Measurements from ENCODE around the gene SPNS3. TPM values are rescaled to one million over a fixed set of nuclear protein-coding genes. Genes with fewer than 3 reads are reported as not detected.

Gene SPNS3
- total RNA-seq (2012; rRNA removed) = 0.25 TPM in 1 of 2 replicates, not detected in the other

DNA sequence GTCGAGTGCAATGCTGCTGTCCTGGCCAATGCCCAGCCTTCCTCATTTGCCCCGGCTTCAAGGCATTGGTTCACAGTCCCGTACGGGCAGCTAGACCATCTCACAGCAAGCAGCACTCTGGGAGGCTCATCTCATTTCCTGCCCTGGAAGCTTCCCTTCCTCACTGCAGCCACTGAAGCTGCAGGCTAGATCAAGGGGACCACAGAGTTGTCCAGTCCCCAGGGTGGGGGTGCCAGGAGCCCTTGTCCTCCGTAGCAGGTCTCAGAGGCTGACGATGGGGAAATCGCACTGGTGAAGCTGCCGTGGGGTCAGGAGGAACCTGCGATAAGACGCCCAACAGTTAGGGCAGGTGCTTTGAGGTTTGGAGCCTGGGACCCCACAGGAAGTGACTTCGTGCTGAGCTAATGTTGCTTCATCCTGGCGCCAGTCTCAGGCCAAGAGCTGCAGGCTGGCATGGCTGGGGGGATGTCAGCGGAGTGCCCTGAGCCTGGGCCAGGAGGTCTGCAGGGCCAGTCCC is at the start of gene SPNS3:
Gene SPNS3 (plus strand): TSS at position 426 of the 517 bp plus-strand sequence. CDS start 28 bp downstream, at position 454.
- Histone ChIP-seq H3K9ac (ENCODE audit: low read depth, low read length) (no peak within 1 kb of the TSS), H3K27me3 (ENCODE audit: control insufficient read depth, insufficient read depth, low read length) (peaks cover 39% of the 10 kb centered on the region), H3K9me3 (replicated peaks; ENCODE audit: low read length) (no peaks in the 10 kb centered on the region), H3K36me3 (ENCODE audit: insufficient read depth, low read length) (no peaks in the 10 kb centered on the region), H3K4me3 (ENCODE audit: low read length) (no peak within 1 kb of the TSS), H3K4me2 (ENCODE audit: low read length) (no peak within 1 kb of the TSS), H3K4me1 (ENCODE audit: control insufficient read depth, insufficient read depth, low read length) (peaks cover 4% of the 10 kb centered on the region)

DNA sequence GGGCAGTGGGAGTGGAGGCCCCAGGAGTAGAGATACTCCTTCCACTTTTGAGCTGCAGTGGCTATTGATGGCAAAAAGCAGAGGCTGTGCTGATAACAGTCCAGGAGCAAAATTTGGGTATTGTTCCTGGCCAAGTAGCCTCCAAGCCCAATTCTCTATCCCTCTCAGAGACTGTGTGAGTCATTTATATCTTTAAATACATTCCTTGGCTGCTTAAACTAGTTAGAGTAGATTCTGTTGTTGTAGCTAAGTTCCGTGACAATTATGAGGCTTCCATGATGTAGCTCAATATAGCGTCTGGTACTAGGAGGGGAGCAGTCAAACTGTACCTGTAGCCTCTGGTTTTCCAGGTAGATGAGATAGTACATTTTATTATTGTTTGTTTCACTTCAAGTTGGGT is 47.3 kb upstream of the SPNS3 start:
- Histone ChIP-seq H3K4me3 (ENCODE audit: low read length) (no peak overlapping the region), H3K36me3 (ENCODE audit: insufficient read depth, low read length) (no peaks in the 10 kb centered on the region), H3K4me2 (ENCODE audit: low read length) (no peak overlapping the region), H3K4me1 (ENCODE audit: control insufficient read depth, insufficient read depth, low read length) (no peaks in the 10 kb centered on the region), H3K9me3 (replicated peaks; ENCODE audit: low read length) (no peaks in the 10 kb centered on the region), H3K9ac (ENCODE audit: low read depth, low read length) (no peak overlapping the region), H3K27me3 (ENCODE audit: control insufficient read depth, insufficient read depth, low read length) (no peaks in the 10 kb centered on the region)

DNA sequence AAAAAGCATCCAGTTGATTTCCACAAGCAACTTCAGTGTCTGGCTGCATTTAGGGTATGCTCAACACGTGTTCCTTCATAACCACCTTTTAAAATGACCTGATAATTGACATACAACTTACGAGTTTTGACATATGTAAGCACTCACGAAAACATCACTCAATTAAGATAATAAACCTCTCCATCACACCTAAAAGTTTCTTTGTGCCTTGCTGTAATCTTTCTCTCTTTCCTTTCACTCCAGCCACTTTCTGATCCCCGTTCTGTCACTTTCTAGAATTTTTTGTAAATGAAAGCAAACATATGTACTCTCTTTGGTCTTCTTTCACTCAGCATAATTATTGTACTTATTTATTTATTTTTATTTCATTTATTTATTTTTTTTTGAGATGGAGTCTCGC is 46.6 kb upstream of the SPNS3 start:
- no peak overlapping the region for H3K4me2 ChIP-seq (ENCODE audit: low read length)
- no peaks in the 10 kb centered on the region for H3K4me1 ChIP-seq (ENCODE audit: control insufficient read depth, insufficient read depth, low read length)
- no peak overlapping the region for H3K9ac ChIP-seq (ENCODE audit: low read depth, low read length)
- no peaks in the 10 kb centered on the region for H3K9me3 ChIP-seq (replicated peaks; ENCODE audit: low read length)
- H3K36me3 ChIP-seq (ENCODE audit: insufficient read depth, low read length) = no peaks in the 10 kb centered on the region
- no peak overlapping the region for H3K4me3 ChIP-seq (ENCODE audit: low read length)
- no peaks in the 10 kb centered on the region for H3K27me3 ChIP-seq (ENCODE audit: control insufficient read depth, insufficient read depth, low read length)

DNA sequence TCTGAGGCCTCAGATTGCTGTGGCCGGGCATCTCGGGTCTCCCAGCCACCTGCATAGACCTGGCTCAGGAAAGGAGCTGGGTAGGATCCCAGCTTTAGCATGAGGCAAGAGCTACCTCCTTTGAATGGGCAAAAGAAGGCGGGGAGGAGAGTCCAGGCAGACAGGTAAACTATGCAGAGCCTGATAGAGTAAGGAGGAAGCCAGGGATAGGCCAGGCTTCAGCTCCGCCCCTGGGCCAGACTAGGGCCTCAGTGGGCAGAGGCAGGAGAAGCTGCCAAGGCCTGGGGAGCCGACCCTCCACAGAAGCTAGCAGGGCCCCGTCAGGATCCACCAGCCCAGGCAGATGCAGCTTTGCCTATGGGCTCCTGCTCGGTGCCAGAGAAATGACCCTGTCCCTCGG is 44.7 kb upstream of the SPNS3 start:
- Histone ChIP-seq H3K4me2 (ENCODE audit: low read length) (no peak overlapping the region), H3K4me1 (ENCODE audit: control insufficient read depth, insufficient read depth, low read length) (no peaks in the 10 kb centered on the region), H3K27me3 (ENCODE audit: control insufficient read depth, insufficient read depth, low read length) (peaks cover 5% of the 10 kb centered on the region), H3K9me3 (replicated peaks; ENCODE audit: low read length) (no peaks in the 10 kb centered on the region), H3K9ac (ENCODE audit: low read depth, low read length) (no peak overlapping the region), H3K36me3 (ENCODE audit: insufficient read depth, low read length) (no peaks in the 10 kb centered on the region), H3K4me3 (ENCODE audit: low read length) (no peak overlapping the region)

DNA sequence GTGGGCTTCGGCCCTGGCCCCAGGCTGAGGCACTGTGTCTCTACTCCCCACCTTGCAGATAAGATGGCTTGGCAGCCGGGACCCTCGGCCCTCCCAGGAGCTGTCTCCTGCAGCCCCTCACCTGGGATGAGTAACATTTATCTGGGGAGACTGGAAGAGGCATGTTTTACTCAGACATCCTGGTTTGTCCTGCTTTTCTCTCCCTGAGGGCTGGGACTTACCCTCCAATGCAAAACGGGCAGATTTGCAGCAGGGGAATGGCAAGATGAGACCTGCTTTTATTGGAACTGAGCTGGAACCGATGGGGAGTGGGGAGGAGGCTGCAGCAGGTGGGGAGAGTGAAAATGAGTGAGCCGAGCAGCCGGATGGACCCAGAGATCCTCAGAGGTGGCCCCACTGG is 39.9 kb upstream of the SPNS3 start:
- Histone ChIP-seq H3K4me2 (ENCODE audit: low read length) (no peak overlapping the region), H3K36me3 (ENCODE audit: insufficient read depth, low read length) (no peaks in the 10 kb centered on the region), H3K9me3 (replicated peaks; ENCODE audit: low read length) (no peaks in the 10 kb centered on the region), H3K4me3 (ENCODE audit: low read length) (no peak overlapping the region), H3K4me1 (ENCODE audit: control insufficient read depth, insufficient read depth, low read length) (no peaks in the 10 kb centered on the region), H3K27me3 (ENCODE audit: control insufficient read depth, insufficient read depth, low read length) (peaks cover 5% of the 10 kb centered on the region), H3K9ac (ENCODE audit: low read depth, low read length) (no peak overlapping the region)

DNA sequence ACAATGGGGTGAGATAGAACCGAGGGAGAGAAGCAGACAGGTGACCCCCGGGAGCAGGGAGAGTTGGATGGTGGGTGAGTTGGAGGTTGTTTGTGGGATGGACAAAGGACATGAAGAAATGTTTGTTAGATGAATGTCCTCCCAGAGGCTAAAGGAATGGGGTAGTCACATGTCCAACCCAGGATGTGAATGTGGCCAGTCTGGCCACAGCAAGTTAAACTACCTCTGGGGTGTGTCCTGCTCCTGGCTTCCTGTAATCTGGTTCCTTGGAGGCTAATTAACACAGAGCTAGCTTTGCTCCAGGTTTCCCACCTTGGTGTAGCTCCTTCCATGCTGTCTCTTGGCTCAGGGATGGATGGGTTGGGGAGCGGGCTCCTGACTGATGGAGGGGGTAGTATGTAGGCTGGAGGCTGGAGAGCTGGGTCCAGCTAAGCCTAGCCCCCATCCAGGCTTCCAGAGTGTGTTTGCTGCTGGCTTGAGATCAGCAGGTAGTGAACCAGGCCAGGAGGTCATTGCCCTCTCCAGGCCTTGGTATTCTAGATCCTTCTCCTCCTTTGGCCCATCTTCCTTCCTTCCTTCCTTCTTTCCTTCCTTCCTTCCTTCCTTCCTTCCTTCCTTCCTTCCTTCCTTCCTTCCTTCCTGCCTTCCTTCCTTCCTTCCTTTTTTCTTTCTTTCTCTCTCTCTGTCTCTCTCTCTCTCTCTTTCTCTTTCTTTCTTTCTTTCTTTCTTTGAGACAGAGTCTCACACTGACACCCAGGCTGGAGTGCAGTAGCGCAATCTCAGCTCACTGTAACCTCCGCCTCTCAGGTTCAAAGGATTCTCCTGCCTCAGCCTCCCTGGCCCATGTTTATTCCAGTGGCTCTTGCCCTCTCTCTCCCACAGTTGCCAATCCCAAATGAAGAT is 39.3 kb upstream of the SPNS3 start:
- H3K4me3 ChIP-seq (ENCODE audit: low read length) = no peak overlapping the region
- no peaks in the 10 kb centered on the region for H3K4me1 ChIP-seq (ENCODE audit: control insufficient read depth, insufficient read depth, low read length)
- H3K27me3 ChIP-seq (ENCODE audit: control insufficient read depth, insufficient read depth, low read length) = peaks cover 5% of the 10 kb centered on the region
- H3K9me3 ChIP-seq (replicated peaks; ENCODE audit: low read length) = no peaks in the 10 kb centered on the region
- H3K36me3 ChIP-seq (ENCODE audit: insufficient read depth, low read length) = no peaks in the 10 kb centered on the region
- no peak overlapping the region for H3K4me2 ChIP-seq (ENCODE audit: low read length)
- no peak overlapping the region for H3K9ac ChIP-seq (ENCODE audit: low read depth, low read length)

- Histone ChIP-seq H3K4me1 (ENCODE audit: control insufficient read depth, insufficient read depth, low read length) (no peaks in the 10 kb centered on the region), H3K9ac (ENCODE audit: low read depth, low read length) (no peak overlapping the region), H3K36me3 (ENCODE audit: insufficient read depth, low read length) (no peaks in the 10 kb centered on the region), H3K9me3 (replicated peaks; ENCODE audit: low read length) (no peaks in the 10 kb centered on the region), H3K4me2 (ENCODE audit: low read length) (no peak overlapping the region), H3K27me3 (ENCODE audit: control insufficient read depth, insufficient read depth, low read length) (peaks cover 5% of the 10 kb centered on the region), H3K4me3 (ENCODE audit: low read length) (no peak overlapping the region)
These were observed 38.6 kb upstream of the SPNS3 start for GRCh38 chr17:4395111-4395478.

DNA sequence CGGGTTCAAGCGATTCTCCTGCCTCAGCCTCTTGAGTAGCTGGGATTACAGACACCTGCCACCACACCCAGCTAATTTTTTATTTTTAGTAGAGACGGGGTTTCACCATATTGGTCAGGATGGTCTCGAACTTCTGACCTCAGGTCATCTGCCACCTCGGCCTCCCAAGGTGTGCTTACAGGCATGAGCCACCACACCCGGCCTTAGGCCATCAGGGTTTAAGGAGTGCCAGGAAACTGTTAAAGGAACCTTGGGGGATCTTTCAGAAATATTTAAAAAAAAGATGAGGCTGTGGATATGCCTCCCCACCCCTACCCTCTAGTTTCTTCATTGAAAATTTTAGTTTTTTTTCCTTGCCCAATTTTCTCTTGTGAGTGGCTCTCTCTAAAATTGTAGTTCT is 35.9 kb upstream of the SPNS3 start:
- Histone ChIP-seq H3K4me1 (ENCODE audit: control insufficient read depth, insufficient read depth, low read length) (no peaks in the 10 kb centered on the region), H3K9me3 (replicated peaks; ENCODE audit: low read length) (no peaks in the 10 kb centered on the region), H3K36me3 (ENCODE audit: insufficient read depth, low read length) (no peaks in the 10 kb centered on the region), H3K27me3 (ENCODE audit: control insufficient read depth, insufficient read depth, low read length) (peaks cover 5% of the 10 kb centered on the region), H3K9ac (ENCODE audit: low read depth, low read length) (no peak overlapping the region), H3K4me2 (ENCODE audit: low read length) (no peak overlapping the region), H3K4me3 (ENCODE audit: low read length) (no peak overlapping the region)

- Histone ChIP-seq H3K4me1 (ENCODE audit: control insufficient read depth, insufficient read depth, low read length) (no peaks in the 10 kb centered on the region), H3K9me3 (replicated peaks; ENCODE audit: low read length) (no peaks in the 10 kb centered on the region), H3K4me3 (ENCODE audit: low read length) (no peak overlapping the region), H3K9ac (ENCODE audit: low read depth, low read length) (no peak overlapping the region), H3K27me3 (ENCODE audit: control insufficient read depth, insufficient read depth, low read length) (no peaks in the 10 kb centered on the region), H3K36me3 (ENCODE audit: insufficient read depth, low read length) (no peaks in the 10 kb centered on the region), H3K4me2 (ENCODE audit: low read length) (no peak overlapping the region)
These were observed 28.6 kb upstream of the SPNS3 start for GRCh38 chr17:4405038-4405669.

DNA sequence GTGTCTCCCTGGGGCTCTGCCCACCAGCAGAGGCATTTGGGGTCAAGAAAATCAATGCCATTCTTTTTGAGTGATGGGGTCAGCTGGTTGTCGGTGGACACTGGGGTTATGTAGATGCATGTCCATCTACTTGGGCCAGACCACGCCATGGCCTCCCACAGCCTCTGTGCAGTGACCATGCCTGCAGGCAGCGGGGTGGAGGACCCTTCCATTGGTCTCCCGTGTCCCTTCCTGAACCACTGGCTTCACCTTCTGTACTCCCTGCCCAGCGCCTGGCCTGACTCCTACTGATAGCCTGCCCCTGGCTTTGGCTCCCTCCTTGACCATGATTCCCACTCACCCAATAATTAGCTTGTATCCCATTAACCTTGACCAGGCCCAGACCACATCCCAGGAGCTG is 28.0 kb upstream of the SPNS3 start:
- no peak overlapping the region for H3K9ac ChIP-seq (ENCODE audit: low read depth, low read length)
- H3K4me2 ChIP-seq (ENCODE audit: low read length) = no peak overlapping the region
- H3K9me3 ChIP-seq (replicated peaks; ENCODE audit: low read length) = no peaks in the 10 kb centered on the region
- no peak overlapping the region for H3K4me3 ChIP-seq (ENCODE audit: low read length)
- no peaks in the 10 kb centered on the region for H3K36me3 ChIP-seq (ENCODE audit: insufficient read depth, low read length)
- H3K4me1 ChIP-seq (ENCODE audit: control insufficient read depth, insufficient read depth, low read length) = no peaks in the 10 kb centered on the region
- no peaks in the 10 kb centered on the region for H3K27me3 ChIP-seq (ENCODE audit: control insufficient read depth, insufficient read depth, low read length)

GRCh38 chr17:4406386-4406785 is 27.4 kb upstream of the SPNS3 start:
- H3K27me3 ChIP-seq (ENCODE audit: control insufficient read depth, insufficient read depth, low read length) = no peaks in the 10 kb centered on the region
- no peak overlapping the region for H3K4me2 ChIP-seq (ENCODE audit: low read length)
- H3K4me1 ChIP-seq (ENCODE audit: control insufficient read depth, insufficient read depth, low read length) = no peaks in the 10 kb centered on the region
- no peak overlapping the region for H3K4me3 ChIP-seq (ENCODE audit: low read length)
- H3K9ac ChIP-seq (ENCODE audit: low read depth, low read length) = no peak overlapping the region
- H3K36me3 ChIP-seq (ENCODE audit: insufficient read depth, low read length) = no peaks in the 10 kb centered on the region
- no peaks in the 10 kb centered on the region for H3K9me3 ChIP-seq (replicated peaks; ENCODE audit: low read length)
